ENCODE measurements around the gene TAPBPL. TPM values are rescaled to one million over a fixed set of nuclear protein-coding genes. Genes with fewer than 3 reads are reported as not detected.

The TAPBPL gene
- total and polyA plus RNA-seq, 2 of the 13 experiments (the other 11 are each of a cell fraction or from before 2014, with no cell fraction given), result 10.0 to 14.5 TPM

- TF ChIP-seq ZNF792 (CRISPR knock-in tag; IDR thresholded peaks at IDR 0.05), result peak; percentile 69
- no peak for TF ChIP-seq SRF (IDR thresholded peaks at IDR 0.05; ENCODE audit: low read depth, low read length)
- no peak; the same call in 1 of the 2 replicates for TF ChIP-seq MEIS1 (CRISPR knock-in tag; IDR thresholded peaks at IDR 0.05; ENCODE audit: borderline replicate concordance)
- no peak for TF ChIP-seq MLXIP (CRISPR knock-in tag; IDR thresholded peaks at IDR 0.05; ENCODE audit: borderline replicate concordance)
- TF ChIP-seq MXI1 (IDR thresholded peaks at IDR 0.05; ENCODE audit: borderline replicate concordance, low read depth, low read length), result peak; percentile 57; the same call in 1 of the 3 replicates
- no peak for TF ChIP-seq ZNF343 (CRISPR knock-in tag; IDR thresholded peaks at IDR 0.05)
- peak in 1 of 2 experiments; percentile 66; a peak in 1 of 4 replicates for TF ChIP-seq KLF16 (CRISPR knock-in tag; IDR thresholded peaks at IDR 0.05)
- TF ChIP-seq TFE3 (CRISPR knock-in tag; IDR thresholded peaks at IDR 0.05), result no peak; the same call in 1 of the 2 replicates
- TF ChIP-seq YEATS4 (CRISPR knock-in tag; IDR thresholded peaks at IDR 0.05; ENCODE audit: borderline replicate concordance), result no peak
- no peak for TF ChIP-seq ZNF329 (CRISPR knock-in tag; IDR thresholded peaks at IDR 0.05; ENCODE audit: low read depth)
- TF ChIP-seq, protein P1, sequence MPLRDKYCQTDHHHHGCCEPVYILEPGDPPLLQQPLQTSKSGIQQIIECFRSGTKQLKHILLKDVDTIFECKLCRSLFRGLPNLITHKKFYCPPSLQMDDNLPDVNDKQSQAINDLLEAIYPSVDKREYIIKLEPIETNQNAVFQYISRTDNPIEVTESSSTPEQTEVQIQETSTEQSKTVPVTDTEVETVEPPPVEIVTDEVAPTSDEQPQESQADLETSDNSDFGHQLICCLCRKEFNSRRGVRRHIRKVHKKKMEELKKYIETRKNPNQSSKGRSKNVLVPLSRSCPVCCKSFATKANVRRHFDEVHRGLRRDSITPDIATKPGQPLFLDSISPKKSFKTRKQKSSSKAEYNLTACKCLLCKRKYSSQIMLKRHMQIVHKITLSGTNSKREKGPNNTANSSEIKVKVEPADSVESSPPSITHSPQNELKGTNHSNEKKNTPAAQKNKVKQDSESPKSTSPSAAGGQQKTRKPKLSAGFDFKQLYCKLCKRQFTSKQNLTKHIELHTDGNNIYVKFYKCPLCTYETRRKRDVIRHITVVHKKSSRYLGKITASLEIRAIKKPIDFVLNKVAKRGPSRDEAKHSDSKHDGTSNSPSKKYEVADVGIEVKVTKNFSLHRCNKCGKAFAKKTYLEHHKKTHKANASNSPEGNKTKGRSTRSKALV (CRISPR knock-in tag; IDR thresholded peaks at IDR 0.05), result no peak
- TF ChIP-seq ZNF317 (CRISPR knock-in tag; IDR thresholded peaks at IDR 0.05), result peak; percentile 74; the same call in 1 of the 2 replicates
- TF ChIP-seq ZNF335 (CRISPR knock-in tag; IDR thresholded peaks at IDR 0.05), result 0 out of 2 replicates have a peak, but pooled peaks have one; percentile 42
- no peak; the same call in 1 of the 2 replicates for TF ChIP-seq FOSL2 (CRISPR knock-in tag; IDR thresholded peaks at IDR 0.05)
- TF ChIP-seq, protein P2, sequence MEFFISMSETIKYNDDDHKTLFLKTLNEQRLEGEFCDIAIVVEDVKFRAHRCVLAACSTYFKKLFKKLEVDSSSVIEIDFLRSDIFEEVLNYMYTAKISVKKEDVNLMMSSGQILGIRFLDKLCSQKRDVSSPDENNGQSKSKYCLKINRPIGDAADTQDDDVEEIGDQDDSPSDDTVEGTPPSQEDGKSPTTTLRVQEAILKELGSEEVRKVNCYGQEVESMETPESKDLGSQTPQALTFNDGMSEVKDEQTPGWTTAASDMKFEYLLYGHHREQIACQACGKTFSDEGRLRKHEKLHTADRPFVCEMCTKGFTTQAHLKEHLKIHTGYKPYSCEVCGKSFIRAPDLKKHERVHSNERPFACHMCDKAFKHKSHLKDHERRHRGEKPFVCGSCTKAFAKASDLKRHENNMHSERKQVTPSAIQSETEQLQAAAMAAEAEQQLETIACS (CRISPR knock-in tag; IDR thresholded peaks at IDR 0.05), result no peak
- TF ChIP-seq HNF4A (CRISPR knock-in tag; IDR thresholded peaks at IDR 0.05), result no peak
- TF ChIP-seq, protein P3, sequence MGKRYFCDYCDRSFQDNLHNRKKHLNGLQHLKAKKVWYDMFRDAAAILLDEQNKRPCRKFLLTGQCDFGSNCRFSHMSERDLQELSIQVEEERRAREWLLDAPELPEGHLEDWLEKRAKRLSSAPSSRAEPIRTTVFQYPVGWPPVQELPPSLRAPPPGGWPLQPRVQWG (CRISPR knock-in tag; IDR thresholded peaks at IDR 0.05; ENCODE audit: borderline replicate concordance, low read depth), result no peak
- no peak for TF ChIP-seq ARNT2 (CRISPR knock-in tag; IDR thresholded peaks at IDR 0.05; ENCODE audit: low read depth)
- 0 out of 2 replicates have a peak, but pooled peaks have one; percentile 52 for TF ChIP-seq EEA1 (CRISPR knock-in tag; IDR thresholded peaks at IDR 0.05; ENCODE audit: borderline replicate concordance)
Measured at GRCh38 chr12:6492838-6493496, 41.1 kb downstream of the TAPBPL start, which contains the start of gene MRPL51 (continued).

Measured in HepG2 (cell line).